PC-3 (cell line): ENCODE results near the gene YTHDC1. TPM values are rescaled to one million over a fixed set of nuclear protein-coding genes. Genes with fewer than 3 reads are reported as not detected.

ENCODE experiments used
- ATAC-seq: fragments of 200-7000 bp; cut with Tn5 transposase; 2 replicates; pipeline ENCODE4 v1.9.1; 2020; ENCODE audit warnings: mild to moderate bottlenecking, moderate library complexity
- BruUV-seq: library from RNA; stranded (reverse); fragments of 400-500 nt; replicated peaks from 2 replicates; lab custom pipeline; 2021; lab: Mats Ljungman, UMichigan
- CTCF ChIA-PET: fragments of 300-600 bp; sonication (Branson Sonifier 250); formaldehyde crosslinking; loops from one replicate; lab custom pipeline; 2022; ENCODE audit warnings: antibody characterized with exemption; lab: Charles Lee
- POLR2A ChIA-PET: fragments of 300-600 bp; sonication (Branson Sonifier 250); formaldehyde crosslinking; loops from one replicate; lab custom pipeline; 2022; ENCODE audit warnings: antibody characterized with exemption; ENCODE audit not compliant: unreplicated experiment; lab: Charles Lee
- DNase-seq: peaks from one replicate; pipeline ENCODE4 v3.0.0-alpha.2; 2015
- H2AFZ ChIP-seq: fragments of 300-600 bp; sonication (generic); 2 replicates; pipeline ENCODE4 v1.6.0; 2016; ENCODE audit warnings: antibody characterized with exemption, low read length
- H3F3A ChIP-seq: fragments of 300-600 bp; sonication (generic); one replicate; pipeline ENCODE4 v1.6.0; 2017; ENCODE audit warnings: antibody characterized with exemption, low read length, control low read depth, mild to moderate bottlenecking; ENCODE audit not compliant: unreplicated experiment
- H3K27ac ChIP-seq: fragments of 300-600 bp; sonication (generic); 2 replicates; pipeline ENCODE4 v1.5.1; 2016; ENCODE audit warnings: mild to moderate bottlenecking, low read length
- H3K27me3 ChIP-seq: fragments of 300-600 bp; sonication (generic); 2 replicates; pipeline ENCODE4 v1.6.1; 2016; ENCODE audit warnings: low read length, mixed read lengths
- H3K36me3 ChIP-seq: fragments of 300-600 bp; sonication (generic); 2 replicates; pipeline ENCODE4 v1.6.1; 2016; ENCODE audit warnings: low read depth, mixed run types, low read length, mixed read lengths
- H3K4me1 ChIP-seq: fragments of 300-600 bp; sonication (generic); 2 replicates; pipeline ENCODE4 v1.5.1; 2016; ENCODE audit warnings: low read length; ENCODE audit not compliant: insufficient read depth
- H3K4me2 ChIP-seq: fragments of 300-600 bp; sonication (generic); 2 replicates; pipeline ENCODE4 v1.6.0; 2016; ENCODE audit warnings: low read length
- H3K4me3 ChIP-seq: fragments of 300-600 bp; sonication (generic); 2 replicates; pipeline ENCODE4 v1.5.1; 2016; ENCODE audit warnings: mild to moderate bottlenecking, low read length, mixed read lengths
- H3K79me2 ChIP-seq: fragments of 300-600 bp; sonication (generic); 2 replicates; pipeline ENCODE4 v1.6.1; 2017; ENCODE audit warnings: low read length, mixed read lengths
- H3K9ac ChIP-seq: fragments of 300-600 bp; sonication (generic); 2 replicates; pipeline ENCODE4 v1.6.0; 2016; ENCODE audit warnings: mild to moderate bottlenecking, low read length
- H3K9me2 ChIP-seq: fragments of 300-600 bp; sonication (generic); replicated peaks from 2 replicates; pipeline ENCODE4 v1.6.1; 2016; ENCODE audit warnings: mixed run types, low read length, mixed read lengths
- H3K9me3 ChIP-seq: fragments of 300-600 bp; sonication (generic); 2 replicates; pipeline ENCODE4 v1.6.1; 2016; ENCODE audit warnings: low read length, mixed read lengths
- H4K20me1 ChIP-seq: fragments of 300-600 bp; sonication (generic); 2 replicates; pipeline ENCODE4 v1.6.1; 2016; ENCODE audit warnings: low read length, mixed read lengths
- EZH2 ChIP-seq: fragments of 300-600 bp; sonication (generic); IDR thresholded peaks from one replicate; pipeline ENCODE4 v1.6.1; 2017; ENCODE audit warnings: antibody characterized with exemption, mild to moderate bottlenecking, low read length; ENCODE audit not compliant: unreplicated experiment
- EZH2phosphoT487 ChIP-seq: fragments of 300-600 bp; sonication (generic); IDR thresholded peaks from 2 replicates; pipeline ENCODE4 v1.6.1; 2018; ENCODE audit warnings: mild to moderate bottlenecking, antibody characterized with exemption, low read length, borderline replicate concordance
- intact Hi-C: fragments of 100-400 bp; cut with micrococcal nuclease; formaldehyde crosslinking; loops from 2 replicates; pipeline ENCODE4 v1.9.0; 2023
- total RNA-seq: library from RNA; depleted of rRNA; stranded (reverse); fragments of >200 nt; gene quantifications from 2 replicates; pipeline ENCODE4 v1.2.3, GENCODE V29; 2014
- TF ChIP-seq, protein P1 (sequence below): fragments of 300-600 bp; sonication (generic); conservative IDR thresholded peaks from 2 replicates; pipeline ENCODE4 v1.5.1; 2017; ENCODE audit warnings: antibody characterized with exemption, low read depth, mild to moderate bottlenecking, low read length

Gene YTHDC1
- total RNA-seq, 1 experiment from 2014 or later = 55.5 TPM

DNA sequence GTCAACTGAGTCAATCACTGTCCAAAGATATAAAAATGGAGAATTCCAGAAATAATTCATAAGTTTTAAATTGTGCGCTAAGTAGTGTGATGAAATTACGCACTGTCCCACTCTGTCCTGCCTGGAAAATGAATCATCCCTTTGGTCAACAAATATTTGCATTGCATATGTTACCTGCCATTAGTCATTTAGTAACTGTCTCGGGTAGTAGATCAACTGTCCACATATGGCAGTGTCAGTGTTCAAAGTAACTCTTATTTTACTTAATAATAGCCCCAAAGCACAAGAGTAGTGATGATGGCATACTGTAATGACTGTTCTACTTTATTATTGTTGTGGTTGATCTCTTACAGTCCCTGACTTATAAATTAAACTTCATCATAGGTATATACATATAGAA lies 3.4 kb downstream of the YTHDC1 start:
- peak overlapping the region; percentile 91 for H3K4me2 ChIP-seq
- ATAC-seq = peak; percentile 73
- H2AFZ ChIP-seq = no peak overlapping the region
- ChIA-PET POLR2A (no interaction called here), CTCF (no interaction called here)
- peaks cover 71% of the 10 kb centered on the region for H4K20me1 ChIP-seq
- H3K4me3 ChIP-seq = peak overlapping the region; percentile 93
- peaks cover 84% of the 10 kb centered on the region for H3K79me2 ChIP-seq
- no peaks in the 10 kb centered on the region for H3K36me3 ChIP-seq
- peaks cover 41% of the 10 kb centered on the region for H3K4me1 ChIP-seq
- no peaks in the 10 kb centered on the region for H3K27me3 ChIP-seq
- 0 out of 2 replicates have a peak overlapping the region, but pooled peaks have one; percentile 3 for H3K9ac ChIP-seq
- no peaks in the 10 kb centered on the region for H3K9me3 ChIP-seq
- TF ChIP-seq, protein P1, sequence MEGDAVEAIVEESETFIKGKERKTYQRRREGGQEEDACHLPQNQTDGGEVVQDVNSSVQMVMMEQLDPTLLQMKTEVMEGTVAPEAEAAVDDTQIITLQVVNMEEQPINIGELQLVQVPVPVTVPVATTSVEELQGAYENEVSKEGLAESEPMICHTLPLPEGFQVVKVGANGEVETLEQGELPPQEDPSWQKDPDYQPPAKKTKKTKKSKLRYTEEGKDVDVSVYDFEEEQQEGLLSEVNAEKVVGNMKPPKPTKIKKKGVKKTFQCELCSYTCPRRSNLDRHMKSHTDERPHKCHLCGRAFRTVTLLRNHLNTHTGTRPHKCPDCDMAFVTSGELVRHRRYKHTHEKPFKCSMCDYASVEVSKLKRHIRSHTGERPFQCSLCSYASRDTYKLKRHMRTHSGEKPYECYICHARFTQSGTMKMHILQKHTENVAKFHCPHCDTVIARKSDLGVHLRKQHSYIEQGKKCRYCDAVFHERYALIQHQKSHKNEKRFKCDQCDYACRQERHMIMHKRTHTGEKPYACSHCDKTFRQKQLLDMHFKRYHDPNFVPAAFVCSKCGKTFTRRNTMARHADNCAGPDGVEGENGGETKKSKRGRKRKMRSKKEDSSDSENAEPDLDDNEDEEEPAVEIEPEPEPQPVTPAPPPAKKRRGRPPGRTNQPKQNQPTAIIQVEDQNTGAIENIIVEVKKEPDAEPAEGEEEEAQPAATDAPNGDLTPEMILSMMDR = no peak
- no peak for TF ChIP-seq EZH2phosphoT487
- no peak for TF ChIP-seq EZH2
- intact Hi-C loops = loop anchor here (2.0 to 10.0 kb wide), 2 partner anchors 22 to 748 kb away; partner anchors contain the start of gene UGT2B7
- no TSS peak for BruUV-seq
- H3F3A ChIP-seq = peaks cover 6% of the 10 kb centered on the region
- H3K9me2 ChIP-seq = no peaks in the 10 kb centered on the region
- peak; percentile 95 for DNase-seq
- H3K27ac ChIP-seq = peak overlapping the region; percentile 46

- TF ChIP-seq, protein P1 = no peak
- TF ChIP-seq EZH2 (no peak), EZH2phosphoT487 (no peak)
- POLR2A ChIA-PET = interaction anchor here (0.6 kb wide), 1 partner anchor 11 kb away, joined by 3 read pairs; no protein-coding TSS in a partner anchor
- Histone ChIP-seq H3K79me2 (peaks cover 100% of the 10 kb centered on the region), H3K27me3 (no peaks in the 10 kb centered on the region), H3K4me2 (no peak overlapping the region), H3F3A (peaks cover 6% of the 10 kb centered on the region), H3K4me1 (peaks cover 32% of the 10 kb centered on the region), H3K36me3 (no peaks in the 10 kb centered on the region), H3K27ac (no peak overlapping the region), H4K20me1 (peaks cover 87% of the 10 kb centered on the region), H3K9me3 (no peaks in the 10 kb centered on the region), H2AFZ (no peak overlapping the region), H3K9me2 (no peaks in the 10 kb centered on the region), H3K9ac (no peak overlapping the region), H3K4me3 (no peak overlapping the region)
- intact Hi-C loops = loop anchor here (10.0 kb wide), 1 partner anchor 750 kb away; the partner anchor contains the start of gene UGT2B7
- ATAC-seq (no peak), DNase-seq (no peak)
- CTCF ChIA-PET = no interaction called here
- BruUV-seq = no TSS peak
Measured at GRCh38 chr4:68344785-68345184, 5.1 kb downstream of the YTHDC1 start.

- H3K4me3 ChIP-seq = no peak overlapping the region
Measured at GRCh38 chr4:68344049-68344448, 5.8 kb downstream of the YTHDC1 start.

More at GRCh38 chr4:68344049-68344448, 5.8 kb downstream of the YTHDC1 start:
- ChIA-PET CTCF (interaction anchor here (0.6 to 1.0 kb wide), 2 partner anchors 32 to 34 kb away, joined by 3 to 4 read pairs; no protein-coding TSS in a partner anchor), POLR2A (interaction anchor here (0.6 to 0.7 kb wide), 3 partner anchors 10 to 446 kb away, joined by 3 to 4 read pairs (median 3); no protein-coding TSS in a partner anchor)
- TF ChIP-seq, protein P1 = no peak
- TF ChIP-seq EZH2phosphoT487 (no peak), EZH2 (no peak)
- peaks cover 100% of the 10 kb centered on the region for H3K79me2 ChIP-seq
- H3K27me3 ChIP-seq = no peaks in the 10 kb centered on the region
- no peak for DNase-seq
- no peak overlapping the region for H3K27ac ChIP-seq
- H3K36me3 ChIP-seq = no peaks in the 10 kb centered on the region
- H3K9me2 ChIP-seq = no peaks in the 10 kb centered on the region
- H3K4me2 ChIP-seq = no peak overlapping the region
- peaks cover 92% of the 10 kb centered on the region for H4K20me1 ChIP-seq
- BruUV-seq = no TSS peak
- H3K4me1 ChIP-seq = peaks cover 32% of the 10 kb centered on the region
- intact Hi-C loops = loop anchor here (10.0 kb wide), 1 partner anchor 751 kb away; the partner anchor contains the start of gene UGT2B7
- peaks cover 6% of the 10 kb centered on the region for H3F3A ChIP-seq
- no peak overlapping the region for H2AFZ ChIP-seq
- H3K9me3 ChIP-seq = no peaks in the 10 kb centered on the region
- no peak for ATAC-seq
- H3K9ac ChIP-seq = no peak overlapping the region
